ENCODE results near the gene ALG2. TPM values are rescaled to one million over a fixed set of nuclear protein-coding genes. Genes with fewer than 3 reads are reported as not detected.

ALG2 gene
- total and polyA plus RNA-seq, 2 of the 13 experiments (the other 11 are each of a cell fraction or from before 2014, with no cell fraction given) = 46.2 to 49.0 TPM

DNA sequence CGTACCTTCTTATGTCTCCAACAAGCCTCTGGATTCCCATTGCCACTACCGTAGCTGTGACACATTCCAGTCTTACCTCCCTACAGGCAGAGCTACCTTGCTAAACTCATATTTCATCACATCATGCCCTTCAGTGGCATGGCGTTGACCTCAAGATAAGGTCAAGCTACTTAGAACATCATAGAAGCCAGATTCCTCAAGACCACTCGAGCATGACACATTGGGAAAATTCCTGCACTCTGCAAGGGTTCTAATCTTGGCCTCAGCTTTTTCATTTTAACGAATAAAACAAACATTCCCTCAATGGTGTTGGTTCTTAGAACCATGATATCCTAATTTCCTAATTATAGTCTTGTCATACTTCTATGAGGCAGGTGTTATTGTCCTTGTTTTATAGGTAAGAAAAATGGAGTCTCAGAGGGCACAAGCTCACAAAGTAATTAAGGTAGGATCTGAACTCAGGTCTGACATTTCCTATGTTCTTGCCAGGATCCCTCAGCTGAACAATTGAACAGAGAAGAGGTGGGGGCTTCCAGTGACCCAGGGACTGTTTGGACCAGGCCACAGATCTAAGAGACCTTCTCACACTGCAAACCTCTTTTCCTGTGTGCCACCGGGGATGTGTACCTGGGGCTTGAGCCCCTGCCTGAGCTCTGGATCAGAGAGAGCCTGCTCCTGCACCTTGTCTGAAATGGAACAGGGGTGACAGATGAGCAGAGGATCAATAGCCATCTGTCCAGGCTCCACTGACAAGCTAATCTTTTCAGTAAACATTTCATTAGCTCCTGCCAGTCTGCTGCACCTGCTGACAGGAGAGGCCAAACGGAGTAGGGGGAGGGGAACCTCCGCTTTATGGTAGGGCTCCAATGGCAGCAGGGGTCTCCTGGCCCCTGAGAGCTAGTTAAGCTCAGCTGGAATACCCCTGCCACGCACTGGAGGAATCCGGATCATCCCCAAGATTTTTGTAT lies 49.3 kb downstream of the ALG2 start (continued):
- TF ChIP-seq ZBTB34 (CRISPR knock-in tag; IDR thresholded peaks at IDR 0.05) (no peak), ATF1 (CRISPR knock-in tag; IDR thresholded peaks at IDR 0.05) (no peak), PHF8 (CRISPR knock-in tag; IDR thresholded peaks at IDR 0.05) (no peak), E2F5 (CRISPR knock-in tag; conservative IDR thresholded peaks at IDR 0.05) (no peak), TAF1 (CRISPR knock-in tag; IDR thresholded peaks at IDR 0.05) (no peak), RBFOX2 (IDR thresholded peaks at IDR 0.05; ENCODE audit: low read depth, low read length) (no peak), ZNF749 (CRISPR knock-in tag; IDR thresholded peaks at IDR 0.05; ENCODE audit: borderline replicate concordance) (no peak)
- TF ChIP-seq, protein P1, sequence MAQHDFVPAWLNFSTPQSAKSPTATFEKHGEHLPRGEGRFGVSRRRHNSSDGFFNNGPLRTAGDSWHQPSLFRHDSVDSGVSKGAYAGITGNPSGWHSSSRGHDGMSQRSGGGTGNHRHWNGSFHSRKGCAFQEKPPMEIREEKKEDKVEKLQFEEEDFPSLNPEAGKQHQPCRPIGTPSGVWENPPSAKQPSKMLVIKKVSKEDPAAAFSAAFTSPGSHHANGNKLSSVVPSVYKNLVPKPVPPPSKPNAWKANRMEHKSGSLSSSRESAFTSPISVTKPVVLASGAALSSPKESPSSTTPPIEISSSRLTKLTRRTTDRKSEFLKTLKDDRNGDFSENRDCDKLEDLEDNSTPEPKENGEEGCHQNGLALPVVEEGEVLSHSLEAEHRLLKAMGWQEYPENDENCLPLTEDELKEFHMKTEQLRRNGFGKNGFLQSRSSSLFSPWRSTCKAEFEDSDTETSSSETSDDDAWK (CRISPR knock-in tag; IDR thresholded peaks at IDR 0.05) = no peak
- TF ChIP-seq, protein P2, sequence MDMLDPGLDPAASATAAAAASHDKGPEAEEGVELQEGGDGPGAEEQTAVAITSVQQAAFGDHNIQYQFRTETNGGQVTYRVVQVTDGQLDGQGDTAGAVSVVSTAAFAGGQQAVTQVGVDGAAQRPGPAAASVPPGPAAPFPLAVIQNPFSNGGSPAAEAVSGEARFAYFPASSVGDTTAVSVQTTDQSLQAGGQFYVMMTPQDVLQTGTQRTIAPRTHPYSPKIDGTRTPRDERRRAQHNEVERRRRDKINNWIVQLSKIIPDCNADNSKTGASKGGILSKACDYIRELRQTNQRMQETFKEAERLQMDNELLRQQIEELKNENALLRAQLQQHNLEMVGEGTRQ (IDR thresholded peaks at IDR 0.05; ENCODE audit: low read depth, low read length) = no peak
- TF ChIP-seq, protein P2 (CRISPR knock-in tag; IDR thresholded peaks at IDR 0.05; ENCODE audit: borderline replicate concordance) = no peak
- TF ChIP-seq, protein P3, sequence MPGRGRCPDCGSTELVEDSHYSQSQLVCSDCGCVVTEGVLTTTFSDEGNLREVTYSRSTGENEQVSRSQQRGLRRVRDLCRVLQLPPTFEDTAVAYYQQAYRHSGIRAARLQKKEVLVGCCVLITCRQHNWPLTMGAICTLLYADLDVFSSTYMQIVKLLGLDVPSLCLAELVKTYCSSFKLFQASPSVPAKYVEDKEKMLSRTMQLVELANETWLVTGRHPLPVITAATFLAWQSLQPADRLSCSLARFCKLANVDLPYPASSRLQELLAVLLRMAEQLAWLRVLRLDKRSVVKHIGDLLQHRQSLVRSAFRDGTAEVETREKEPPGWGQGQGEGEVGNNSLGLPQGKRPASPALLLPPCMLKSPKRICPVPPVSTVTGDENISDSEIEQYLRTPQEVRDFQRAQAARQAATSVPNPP (CRISPR knock-in tag; IDR thresholded peaks at IDR 0.05) = no peak
- TF ChIP-seq, protein P4, sequence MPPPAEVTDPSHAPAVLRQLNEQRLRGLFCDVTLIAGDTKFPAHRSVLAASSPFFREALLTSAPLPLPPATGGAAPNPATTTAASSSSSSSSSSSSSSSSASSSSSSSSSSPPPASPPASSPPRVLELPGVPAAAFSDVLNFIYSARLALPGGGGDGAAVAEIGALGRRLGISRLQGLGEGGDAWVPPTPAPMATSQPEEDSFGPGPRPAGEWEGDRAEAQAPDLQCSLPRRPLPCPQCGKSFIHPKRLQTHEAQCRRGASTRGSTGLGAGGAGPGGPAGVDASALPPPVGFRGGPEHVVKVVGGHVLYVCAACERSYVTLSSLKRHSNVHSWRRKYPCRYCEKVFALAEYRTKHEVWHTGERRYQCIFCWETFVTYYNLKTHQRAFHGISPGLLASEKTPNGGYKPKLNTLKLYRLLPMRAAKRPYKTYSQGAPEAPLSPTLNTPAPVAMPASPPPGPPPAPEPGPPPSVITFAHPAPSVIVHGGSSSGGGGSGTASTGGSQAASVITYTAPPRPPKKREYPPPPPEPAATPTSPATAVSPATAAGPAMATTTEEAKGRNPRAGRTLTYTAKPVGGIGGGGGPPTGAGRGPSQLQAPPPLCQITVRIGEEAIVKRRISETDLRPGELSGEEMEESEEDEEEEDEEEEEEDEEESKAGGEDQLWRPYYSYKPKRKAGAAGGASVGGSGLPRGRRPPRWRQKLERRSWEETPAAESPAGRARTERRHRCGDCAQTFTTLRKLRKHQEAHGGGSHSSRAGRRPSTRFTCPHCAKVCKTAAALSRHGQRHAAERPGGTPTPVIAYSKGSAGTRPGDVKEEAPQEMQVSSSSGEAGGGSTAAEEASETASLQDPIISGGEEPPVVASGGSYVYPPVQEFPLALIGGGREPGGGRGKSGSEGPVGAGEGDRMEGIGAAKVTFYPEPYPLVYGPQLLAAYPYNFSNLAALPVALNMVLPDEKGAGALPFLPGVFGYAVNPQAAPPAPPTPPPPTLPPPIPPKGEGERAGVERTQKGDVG (CRISPR knock-in tag; IDR thresholded peaks at IDR 0.05; ENCODE audit: borderline replicate concordance) = no peak
- TF ChIP-seq, protein P5, sequence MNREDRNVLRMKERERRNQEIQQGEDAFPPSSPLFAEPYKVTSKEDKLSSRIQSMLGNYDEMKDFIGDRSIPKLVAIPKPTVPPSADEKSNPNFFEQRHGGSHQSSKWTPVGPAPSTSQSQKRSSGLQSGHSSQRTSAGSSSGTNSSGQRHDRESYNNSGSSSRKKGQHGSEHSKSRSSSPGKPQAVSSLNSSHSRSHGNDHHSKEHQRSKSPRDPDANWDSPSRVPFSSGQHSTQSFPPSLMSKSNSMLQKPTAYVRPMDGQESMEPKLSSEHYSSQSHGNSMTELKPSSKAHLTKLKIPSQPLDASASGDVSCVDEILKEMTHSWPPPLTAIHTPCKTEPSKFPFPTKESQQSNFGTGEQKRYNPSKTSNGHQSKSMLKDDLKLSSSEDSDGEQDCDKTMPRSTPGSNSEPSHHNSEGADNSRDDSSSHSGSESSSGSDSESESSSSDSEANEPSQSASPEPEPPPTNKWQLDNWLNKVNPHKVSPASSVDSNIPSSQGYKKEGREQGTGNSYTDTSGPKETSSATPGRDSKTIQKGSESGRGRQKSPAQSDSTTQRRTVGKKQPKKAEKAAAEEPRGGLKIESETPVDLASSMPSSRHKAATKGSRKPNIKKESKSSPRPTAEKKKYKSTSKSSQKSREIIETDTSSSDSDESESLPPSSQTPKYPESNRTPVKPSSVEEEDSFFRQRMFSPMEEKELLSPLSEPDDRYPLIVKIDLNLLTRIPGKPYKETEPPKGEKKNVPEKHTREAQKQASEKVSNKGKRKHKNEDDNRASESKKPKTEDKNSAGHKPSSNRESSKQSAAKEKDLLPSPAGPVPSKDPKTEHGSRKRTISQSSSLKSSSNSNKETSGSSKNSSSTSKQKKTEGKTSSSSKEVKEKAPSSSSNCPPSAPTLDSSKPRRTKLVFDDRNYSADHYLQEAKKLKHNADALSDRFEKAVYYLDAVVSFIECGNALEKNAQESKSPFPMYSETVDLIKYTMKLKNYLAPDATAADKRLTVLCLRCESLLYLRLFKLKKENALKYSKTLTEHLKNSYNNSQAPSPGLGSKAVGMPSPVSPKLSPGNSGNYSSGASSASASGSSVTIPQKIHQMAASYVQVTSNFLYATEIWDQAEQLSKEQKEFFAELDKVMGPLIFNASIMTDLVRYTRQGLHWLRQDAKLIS (CRISPR knock-in tag; IDR thresholded peaks at IDR 0.05) = no peak

All from HepG2 (cell line).